Limb (tissue), 2 donors: ENCODE data around the gene NACA.
"Not testable (repeated sequence)": the region's sequence is repeated elsewhere in the genome, so short reads cannot be mapped to it uniquely, and the experiment has no call there.

Experiments used
- DNase-seq, 2 donors: peaks; one replicate each; pipeline ENCODE4 v3.0.0-alpha.2; 2016; ENCODE audit errors: extremely low spot score in 2 of 2

NACA gene

DNA sequence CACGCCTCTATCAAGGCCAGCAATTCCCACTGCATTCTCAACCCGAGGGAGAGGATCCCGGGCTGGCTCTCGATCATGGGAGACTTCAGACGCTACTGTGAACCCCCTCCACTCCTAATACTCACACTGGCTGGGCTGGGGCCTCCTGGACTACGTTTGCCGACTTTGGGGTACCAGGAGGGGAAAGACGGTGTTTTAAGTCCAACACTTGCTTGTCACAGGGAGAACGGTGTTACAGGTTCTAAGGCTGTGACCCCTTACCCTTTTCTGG lies 463 bp downstream of the NACA start:
- DNase-seq = no peak

DNA sequence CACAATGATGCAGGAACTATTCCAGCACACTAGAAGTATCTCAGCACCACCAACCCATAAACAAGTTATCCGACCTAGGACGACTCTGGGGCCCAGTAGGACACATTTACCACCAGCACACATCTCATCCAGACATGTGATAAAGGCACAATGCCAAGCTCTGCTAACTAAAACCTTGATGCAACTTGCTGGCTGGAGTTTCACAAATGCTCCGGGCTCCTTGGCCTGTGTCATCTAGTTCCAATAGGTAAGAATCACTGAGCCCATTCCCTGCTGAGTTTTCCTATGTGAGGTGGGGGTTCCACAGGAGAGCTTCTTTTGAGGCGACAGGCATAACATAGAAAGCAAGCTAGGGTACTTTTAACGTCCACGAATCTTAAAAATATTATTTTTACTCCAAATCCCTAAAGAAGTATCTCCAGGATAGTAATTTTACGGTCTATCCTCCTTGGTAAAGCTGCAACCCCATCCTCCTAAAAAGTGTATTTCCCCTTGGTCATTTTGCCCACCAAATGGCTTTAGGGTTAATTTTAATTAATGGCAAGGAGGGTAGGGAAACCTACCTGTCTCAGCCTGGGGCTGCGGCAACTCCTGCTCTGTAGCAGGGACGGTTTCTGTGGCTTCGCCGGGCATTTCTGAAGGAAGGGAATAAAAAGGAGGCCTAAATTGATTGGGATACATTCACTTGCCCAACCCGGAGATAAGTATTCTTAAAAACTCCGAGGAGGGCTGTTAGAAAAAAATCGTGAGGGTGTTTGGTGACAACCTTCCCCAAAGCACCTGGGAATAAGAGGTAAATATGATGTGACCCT lies 1.0 kb downstream of the NACA start:
- peak in 1 of 2 donors; percentile 18 for DNase-seq

DNA sequence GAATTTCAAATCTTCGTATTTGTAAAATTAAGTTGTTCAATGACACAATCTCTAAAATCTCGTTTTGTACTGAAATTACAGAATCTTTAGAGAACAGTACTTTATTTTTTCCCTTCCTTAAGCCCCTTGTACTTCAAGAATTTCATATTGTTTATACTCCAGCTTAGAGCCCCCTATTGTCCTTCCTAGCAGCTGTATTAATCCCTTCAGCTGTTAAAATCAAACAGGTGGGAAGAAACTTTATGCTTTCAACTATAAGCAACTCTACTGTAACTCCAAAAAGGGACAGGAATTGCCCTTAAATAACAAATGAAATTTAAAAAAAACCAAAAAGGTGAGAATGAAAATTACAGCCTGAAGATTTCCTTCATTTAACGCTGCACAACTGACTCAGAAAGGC lies 1.7 kb downstream of the NACA start:
- peak in 1 of 2 donors; percentile 32 for DNase-seq

DNA sequence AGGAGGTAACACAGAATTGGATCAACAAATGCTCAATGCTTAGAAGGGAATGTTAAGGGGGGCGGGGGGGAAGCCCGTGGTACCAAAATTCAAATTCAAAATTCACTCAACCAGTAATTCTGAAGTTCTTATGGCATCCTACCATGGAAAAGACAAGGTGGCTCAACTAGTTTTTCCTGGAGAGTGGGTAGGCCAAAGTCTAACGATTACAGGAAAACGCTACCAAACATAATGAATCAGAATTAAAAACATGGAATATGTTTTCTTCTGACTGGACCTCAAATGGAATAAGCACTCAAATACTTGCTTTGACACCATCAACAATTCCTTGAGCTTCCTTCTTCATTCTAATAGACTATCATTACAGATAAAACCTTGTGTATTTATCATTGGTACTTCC lies 2.3 kb downstream of the NACA start:
- no peak for DNase-seq

DNA sequence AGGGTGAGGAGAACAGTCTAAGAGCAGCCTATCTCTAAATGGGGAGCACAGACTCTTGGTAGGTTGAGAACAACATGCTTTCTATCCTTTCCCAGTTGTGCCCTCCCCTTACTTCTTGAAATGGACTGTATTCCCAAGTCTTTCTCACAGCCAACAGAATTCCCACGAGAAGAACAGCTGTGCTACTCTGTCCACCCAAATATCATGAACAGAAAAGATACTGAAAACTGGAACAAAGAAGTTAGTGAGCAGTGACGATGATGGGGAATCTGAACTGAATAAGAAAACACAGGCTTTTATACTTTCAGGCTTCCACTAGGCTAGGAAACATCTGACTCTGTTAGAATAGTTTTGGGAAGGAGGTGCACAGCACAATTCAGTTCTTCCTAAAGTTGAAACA lies 3.4 kb downstream of the NACA start:
- no peak for DNase-seq

DNA sequence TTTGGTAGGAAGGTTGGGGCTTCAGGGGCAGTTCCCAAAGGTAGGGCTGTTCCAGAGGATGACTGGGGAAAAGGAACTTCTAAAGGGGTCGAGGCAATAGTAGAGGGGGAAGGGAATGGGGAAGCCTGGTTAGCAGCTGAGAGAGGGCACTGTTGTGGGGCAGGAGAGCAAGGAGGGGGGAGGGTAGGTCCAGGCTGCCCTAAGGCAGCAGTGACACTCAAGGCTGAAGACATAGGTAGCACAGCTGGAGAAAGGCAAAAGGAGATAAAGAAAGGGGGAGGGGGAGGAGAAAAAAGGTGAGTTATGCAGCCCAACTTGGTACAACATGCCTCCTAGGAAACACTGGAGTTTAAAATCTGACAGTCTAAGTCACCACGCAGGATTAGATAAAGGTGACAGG lies 3.9 kb downstream of the NACA start:
- DNase-seq = no peak

DNA sequence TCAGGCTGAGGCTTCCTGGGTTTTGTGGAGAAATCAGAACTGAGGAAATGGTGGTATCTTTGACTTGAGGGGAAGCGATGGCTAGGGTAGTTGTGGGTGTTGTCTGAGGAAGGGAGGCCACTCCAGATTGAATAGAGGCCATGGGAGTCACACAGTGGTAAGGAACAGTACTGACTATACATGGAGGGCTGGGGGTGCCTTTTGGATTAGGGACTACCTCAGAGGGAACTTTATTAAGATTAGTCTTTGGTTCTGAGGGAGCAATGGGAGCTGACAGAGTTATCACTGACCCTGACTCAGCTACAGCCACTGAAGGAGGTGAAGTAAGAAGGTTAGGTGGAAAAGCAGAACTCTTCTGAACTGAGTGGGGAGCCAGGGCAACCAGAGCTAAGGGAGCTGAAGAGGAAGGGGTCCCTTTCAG lies 4.4 kb downstream of the NACA start:
- no peak for DNase-seq

DNA sequence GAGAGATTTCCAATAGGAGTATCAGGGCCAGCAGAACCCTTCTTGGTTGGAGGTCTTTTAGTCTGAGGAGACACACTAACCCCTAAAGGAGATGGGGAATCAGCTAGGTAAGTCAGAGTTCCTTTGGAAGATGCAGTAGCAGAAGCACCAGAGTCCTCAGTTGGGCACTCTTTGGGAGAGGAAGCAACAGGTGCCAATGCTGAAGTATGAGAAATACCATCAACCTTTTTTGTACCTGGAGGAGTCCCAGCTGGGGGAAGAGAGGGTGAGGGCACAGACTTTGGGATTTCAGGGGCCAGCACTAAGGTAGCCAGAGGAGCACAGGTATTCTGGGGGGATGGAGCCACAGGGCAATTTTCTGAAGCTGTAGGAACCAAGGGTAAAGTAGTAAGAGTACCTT lies 6.0 kb downstream of the NACA start:
- no peak for DNase-seq

DNA sequence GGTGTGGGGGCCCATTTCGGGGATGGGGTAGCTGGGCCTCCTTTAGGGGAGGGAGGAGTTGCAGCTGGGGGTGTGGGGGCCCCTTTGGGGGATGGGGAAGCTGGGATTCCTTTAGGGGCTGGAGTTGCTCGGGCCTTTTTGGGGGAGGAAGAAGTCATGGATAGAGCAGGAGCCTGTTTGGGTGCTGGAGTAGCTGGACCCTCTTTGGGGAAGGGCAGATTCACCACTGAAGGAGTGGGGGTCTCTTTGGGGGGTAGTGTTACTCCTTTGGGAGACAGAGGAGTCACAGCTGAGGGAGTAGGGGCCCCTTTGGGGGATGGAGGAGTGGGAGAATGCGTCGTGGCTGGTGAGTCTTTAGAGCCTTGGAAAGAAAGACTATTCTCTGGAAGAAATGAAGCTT lies 6.5 kb downstream of the NACA start:
- DNase-seq = no peak

DNA sequence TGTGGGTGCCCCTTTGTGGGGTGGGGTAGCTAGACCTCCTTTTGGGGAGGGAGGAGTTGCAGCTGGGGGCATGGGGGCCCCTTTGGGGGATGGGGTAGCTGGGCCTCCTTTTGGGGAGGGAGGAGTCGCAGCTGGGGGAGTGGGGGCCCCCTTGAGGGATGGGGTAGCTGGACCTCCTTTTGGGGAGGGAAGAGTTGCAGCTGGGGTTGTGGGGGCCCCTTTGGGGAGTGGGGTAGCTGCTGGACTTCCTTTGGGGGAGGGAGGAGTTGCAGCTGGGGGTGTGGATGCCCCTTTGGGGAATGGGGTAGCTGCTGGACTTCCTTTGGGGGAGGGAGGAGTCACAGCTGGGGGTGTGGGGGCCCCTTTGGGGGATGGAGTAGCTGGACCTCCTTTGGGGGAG lies 7.0 kb downstream of the NACA start:
- DNase-seq = no peak

DNA sequence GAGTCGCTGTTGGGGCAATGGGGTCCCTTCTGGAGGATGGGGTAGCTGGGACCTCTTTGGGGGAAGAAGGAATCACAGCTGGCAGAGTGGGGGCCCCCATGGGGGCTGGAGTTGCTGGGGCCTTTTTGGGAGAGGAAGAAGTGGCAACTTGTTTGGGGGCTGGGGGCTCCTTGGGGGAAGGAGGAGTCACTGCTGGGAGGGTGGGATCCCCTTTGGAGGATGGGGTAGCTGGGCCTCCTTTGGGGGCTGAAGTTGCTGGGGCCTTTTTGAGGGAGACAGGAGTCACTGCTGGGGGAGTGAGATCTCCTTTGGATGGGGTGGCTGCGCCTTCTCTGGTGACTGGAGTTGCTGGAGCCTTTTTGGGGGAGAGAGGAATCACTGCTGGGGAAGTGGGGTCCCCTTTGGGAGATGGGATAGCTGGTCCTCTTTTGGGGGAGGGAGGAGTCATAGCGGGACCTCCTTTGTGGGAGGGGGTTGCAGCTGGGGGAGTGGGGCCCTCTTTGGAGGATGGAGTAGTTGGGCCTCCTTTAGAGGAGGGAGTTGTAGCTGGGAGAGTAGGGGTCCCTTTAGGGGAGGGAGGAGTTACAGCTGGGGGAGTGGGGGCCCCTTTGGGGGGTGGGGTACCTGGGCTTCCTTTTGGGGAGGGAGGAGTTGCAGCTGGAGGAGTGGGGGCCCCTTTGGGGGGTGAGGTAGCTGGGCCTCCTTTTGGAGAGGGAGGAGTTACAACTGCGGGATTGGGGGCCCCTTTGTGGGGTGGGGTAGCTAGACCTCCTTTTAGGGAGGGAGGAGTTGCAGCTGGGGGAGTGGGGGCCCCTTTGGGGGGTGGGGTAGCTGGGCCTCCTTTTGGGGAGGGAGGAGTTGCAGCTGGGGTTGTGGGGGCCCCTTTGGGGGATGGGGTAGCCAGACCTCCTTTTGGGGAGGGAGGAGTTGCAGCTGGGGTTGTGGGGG lies 7.9 kb downstream of the NACA start:
- DNase-seq = no peak

DNA sequence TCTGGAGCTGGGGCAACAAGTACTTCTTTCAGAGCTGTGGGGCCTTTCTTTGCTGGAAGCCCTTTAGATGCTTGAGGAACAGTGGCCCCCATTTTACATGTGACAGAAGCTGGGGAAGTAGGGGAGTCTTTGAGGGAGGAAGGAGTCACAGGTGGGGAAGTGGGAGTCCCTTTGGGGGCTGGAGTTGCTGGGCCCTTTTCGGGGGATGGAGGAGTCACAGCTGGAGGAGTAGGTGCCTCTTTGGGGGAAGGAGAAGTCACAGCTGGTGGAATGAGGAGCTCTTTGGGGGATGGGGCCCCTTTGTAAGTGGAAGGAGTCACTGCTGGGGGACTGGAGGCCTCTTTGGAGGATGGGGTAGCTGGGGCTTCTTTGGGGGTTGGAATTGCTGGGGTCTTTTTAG lies 8.6 kb downstream of the NACA start:
- DNase-seq = no peak

DNA sequence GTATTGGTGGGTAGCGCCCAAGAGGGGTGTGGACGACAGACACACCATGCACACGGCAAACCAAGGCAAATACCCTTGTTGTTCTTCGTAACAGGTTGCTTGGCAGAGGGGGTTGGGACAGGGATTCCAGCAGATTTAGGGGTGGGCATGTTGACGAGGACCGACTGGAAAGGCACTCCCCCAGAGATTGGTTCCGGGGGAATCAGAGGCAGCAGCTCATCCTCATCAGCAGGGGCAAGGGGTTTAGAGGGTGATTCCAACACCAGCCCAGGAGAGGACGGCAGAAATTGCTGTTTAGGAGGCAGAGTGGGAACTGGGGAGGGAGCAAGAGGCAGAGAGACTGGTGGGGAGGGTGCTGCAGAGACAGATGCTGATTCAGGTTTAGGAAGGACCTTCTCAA lies 9.3 kb downstream of the NACA start:
- no peak for DNase-seq

DNA sequence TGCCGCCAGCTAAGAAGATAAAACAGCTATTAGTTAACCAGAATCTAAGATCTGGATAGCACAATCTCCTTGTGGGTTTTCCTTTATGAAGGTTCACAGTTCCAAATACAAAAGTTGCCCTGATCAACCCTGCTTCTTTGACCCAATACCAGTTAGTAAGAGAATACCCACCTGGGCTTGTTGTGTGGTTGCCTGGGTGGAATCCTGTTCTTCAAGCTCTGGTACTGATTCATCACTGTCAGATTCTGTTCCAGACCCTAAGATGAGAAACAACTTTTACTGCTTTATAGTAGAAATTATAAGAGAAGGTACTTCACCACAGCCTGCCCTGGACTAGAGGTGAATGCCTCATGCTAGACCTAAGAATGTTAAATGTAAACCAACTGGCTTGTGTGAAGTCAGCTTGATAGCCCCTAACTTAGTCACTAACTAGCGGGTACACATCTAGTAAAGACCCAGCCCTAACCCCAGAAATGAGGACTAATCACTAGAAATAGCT lies 10.6 kb downstream of the NACA start:
- no peak for DNase-seq

DNA sequence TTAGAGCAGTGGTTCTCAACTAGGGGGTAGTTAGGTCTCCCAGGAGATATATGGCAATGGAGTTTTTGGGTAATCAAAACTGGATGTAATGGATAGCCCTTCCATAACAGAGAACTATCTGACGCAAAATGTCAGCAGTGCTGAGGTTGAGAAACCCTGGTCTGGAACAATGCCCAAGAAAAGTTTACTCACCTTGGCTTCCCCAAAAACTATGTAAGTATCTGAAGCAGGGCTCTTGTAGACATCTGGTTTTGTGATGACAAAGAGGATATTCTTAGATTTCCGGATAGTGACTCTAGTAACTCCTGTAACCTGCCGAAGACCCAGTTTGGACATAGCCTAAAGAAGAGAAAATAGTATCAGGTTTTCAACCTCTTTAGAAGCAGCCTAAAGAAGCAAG lies 11.8 kb downstream of the NACA start:
- no peak for DNase-seq

DNA sequence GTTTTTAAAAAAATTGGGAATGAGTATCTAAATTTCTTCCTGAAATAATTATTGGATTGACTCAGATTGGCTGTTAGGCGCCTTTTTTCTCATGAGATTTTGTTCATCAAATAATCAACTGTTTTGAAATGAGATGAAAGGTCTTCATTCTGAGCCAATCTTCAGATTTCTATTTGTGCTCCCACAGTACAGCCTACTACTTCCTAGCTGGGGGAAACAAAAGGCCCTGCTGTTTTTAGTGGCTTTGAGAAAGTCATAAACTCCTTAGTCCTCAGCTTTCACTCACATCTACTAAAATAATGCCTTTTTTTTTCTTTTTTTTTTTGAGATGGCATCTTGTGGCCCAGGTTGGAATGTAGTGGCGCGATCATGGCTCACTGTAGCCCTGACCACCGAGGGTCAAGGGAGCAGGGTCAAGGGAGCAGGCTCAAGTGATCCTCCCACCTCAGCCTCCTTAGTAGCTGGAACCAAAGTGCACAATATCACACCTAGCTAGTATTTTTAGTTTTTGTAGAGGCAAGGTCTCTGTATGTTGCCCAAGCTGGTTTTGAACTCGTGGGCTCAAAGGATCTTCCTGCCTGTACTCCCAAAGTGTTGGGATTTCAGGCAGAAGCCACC lies 15.2 kb downstream of the NACA start:
- no peak for DNase-seq

DNA sequence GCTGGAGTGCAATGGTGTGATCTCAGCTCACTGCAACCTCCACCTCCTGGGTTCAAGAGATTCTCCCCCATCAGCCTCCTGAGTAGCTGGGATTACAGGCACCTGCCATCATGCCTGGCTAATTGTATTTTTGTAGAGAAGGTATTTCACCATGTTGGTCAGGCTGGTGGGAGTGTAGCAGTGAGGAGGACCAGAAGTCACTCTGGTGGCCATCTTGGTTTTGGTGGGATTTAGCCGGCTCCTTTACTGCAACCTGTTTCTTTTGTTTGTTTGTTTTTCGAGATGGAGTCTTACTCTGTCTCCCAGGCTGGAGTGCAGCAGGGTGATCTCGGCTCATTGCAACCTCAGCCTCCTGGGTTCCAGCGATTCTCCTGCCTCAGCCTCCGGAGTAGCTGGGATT lies 20.6 kb downstream of the NACA start:
- DNase-seq = not testable (repeated sequence)

DNA sequence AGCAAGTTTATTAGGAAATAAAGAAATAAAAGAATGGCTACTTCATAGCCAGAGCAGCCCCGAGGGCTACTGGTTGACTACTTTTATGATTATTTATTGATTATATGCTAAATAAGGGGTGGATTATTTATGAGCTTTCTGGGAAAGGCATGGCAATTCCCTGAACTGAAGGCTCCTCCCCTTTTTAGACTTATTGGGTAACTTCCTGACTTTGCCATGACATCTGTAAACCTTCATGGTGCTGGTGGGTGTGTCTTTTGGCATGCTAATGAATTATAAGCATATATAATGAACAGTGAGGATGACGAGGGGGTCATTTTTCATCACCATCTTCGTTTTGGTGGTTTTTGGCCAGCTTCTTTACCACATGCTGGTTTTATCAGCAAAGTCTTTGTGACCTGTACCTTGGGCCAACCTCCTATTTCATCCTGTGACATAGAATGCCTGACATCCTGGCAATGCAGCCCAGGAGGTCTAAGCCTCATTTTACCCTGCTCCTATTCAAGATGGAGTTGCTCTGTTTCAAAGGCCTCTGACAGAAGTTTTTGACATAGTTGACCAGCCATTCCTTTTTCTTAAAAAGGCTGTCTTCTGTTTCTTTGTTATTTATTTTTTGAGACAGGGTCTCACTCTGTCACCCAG lies 26.0 kb downstream of the NACA start:
- DNase-seq = no peak

DNA sequence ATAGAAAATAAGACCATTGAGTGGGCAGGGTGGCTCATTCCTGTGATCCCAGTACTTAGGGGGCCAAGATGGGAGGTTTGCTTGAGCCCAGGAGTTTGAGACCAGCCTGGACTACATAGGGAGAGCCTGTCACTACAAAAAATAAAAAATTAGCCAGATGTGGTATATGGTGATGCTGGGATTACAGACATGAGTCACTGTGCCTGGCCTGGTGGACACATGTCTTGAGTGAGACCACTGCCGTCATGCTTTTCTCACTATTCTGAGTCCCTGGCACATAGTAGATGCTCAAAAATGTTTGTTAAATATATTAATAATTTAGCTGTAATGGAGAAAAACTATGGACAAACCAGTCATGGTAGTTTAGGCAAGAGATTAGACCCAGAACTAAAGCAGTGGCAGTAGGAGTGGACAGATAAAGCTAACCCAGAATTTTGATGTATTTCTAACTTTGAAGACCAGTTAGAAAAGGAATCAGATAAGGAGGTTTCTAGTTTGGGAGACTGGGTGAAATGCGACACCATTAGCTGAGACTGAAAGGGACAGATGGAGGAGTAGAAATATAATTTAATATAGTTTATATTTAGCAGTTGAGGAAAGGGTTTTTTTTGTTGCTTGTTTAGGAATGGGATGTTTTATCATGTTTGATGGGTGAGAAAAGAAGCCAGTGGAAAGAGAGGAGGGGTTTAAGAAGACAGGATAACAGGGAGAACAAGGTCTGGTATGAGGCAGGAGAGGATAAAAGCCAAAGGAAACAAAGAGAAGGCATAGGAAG lies 29.6 kb downstream of the NACA start:
- DNase-seq = no peak

DNA sequence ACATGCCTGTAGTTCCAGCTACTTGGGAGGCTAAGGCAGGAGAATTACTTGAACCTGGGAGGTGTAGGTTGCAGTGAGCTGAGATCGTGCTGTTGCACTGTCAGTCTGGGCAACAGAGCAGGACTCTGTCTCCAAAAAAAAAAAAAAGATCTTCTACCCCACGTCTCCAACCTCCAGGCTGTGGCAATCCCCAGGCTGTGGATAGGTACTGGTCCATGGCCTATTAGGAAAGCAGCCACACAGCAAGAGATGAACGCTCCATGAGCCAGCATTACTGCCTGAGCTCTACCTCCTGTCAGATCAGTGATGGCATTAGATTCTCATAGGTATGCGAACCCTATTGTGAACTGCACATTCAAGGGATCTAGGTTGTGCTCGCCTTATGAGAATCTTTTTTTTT lies 30.9 kb downstream of the NACA start:
- DNase-seq = no peak

DNA sequence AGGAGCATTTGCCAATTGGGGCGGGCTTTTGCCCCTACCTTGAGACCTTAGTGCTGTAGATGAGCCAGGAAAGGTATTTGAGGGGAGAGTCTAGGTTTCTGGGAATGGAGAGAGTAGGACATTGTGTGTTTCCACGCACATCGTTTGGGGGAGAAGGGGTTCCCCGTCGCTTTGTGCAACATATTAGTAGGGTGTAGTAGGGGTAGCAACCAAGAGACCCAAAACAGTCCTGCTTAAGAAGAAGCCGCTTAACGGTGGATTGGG lies 36.3 kb downstream of the NACA start:
- DNase-seq = no peak
